RWPE2 (cell line): Measurements from ENCODE around the gene FBXO44.

Source experiments
- ATAC-seq: fragments of 200-7000 bp; cut with Tn5 transposase; 3 replicates; pipeline ENCODE4 v1.9.1; 2021; ENCODE audit warnings: low read depth
- DNase-seq: peaks from one replicate; pipeline ENCODE4 v3.0.0-alpha.2; 2020; ENCODE audit warnings: low spot score
- H3K27ac ChIP-seq: fragments of 450-650 bp; 2 replicates; pipeline ENCODE4 v1.5.1; 2017; ENCODE audit warnings: mild to moderate bottlenecking; ENCODE audit not compliant: poor library complexity, severe bottlenecking
- H3K27me3 ChIP-seq: fragments of 250-450 bp; sonication (Bioruptor Pico); 2 replicates; pipeline ENCODE4 v1.5.1; 2021; ENCODE audit warnings: mild to moderate bottlenecking, moderate library complexity; ENCODE audit not compliant: insufficient read depth, poor library complexity, severe bottlenecking
- H3K36me3 ChIP-seq: fragments of 250-450 bp; sonication (Bioruptor Pico); 2 replicates; pipeline ENCODE4 v1.5.1; 2020; ENCODE audit warnings: low read depth, mild to moderate bottlenecking, moderate library complexity
- H3K4me1 ChIP-seq: fragments of 250-450 bp; sonication (Bioruptor Pico); 2 replicates; pipeline ENCODE4 v1.5.1; 2021; ENCODE audit warnings: mild to moderate bottlenecking, moderate library complexity; ENCODE audit not compliant: insufficient read depth, poor library complexity, severe bottlenecking
- H3K4me3 ChIP-seq: fragments of 250-450 bp; sonication (Bioruptor Pico); 2 replicates; pipeline ENCODE4 v1.5.1; 2021; ENCODE audit warnings: mild to moderate bottlenecking, moderate library complexity; ENCODE audit not compliant: severe bottlenecking
- H3K9me3 ChIP-seq: fragments of 250-450 bp; sonication (Bioruptor Pico); 2 replicates; pipeline ENCODE4 v1.5.1; 2021; ENCODE audit warnings: mild to moderate bottlenecking, moderate library complexity; ENCODE audit not compliant: severe bottlenecking
- CTCF ChIP-seq: fragments of 450-650 bp; IDR thresholded peaks from one replicate; pipeline ENCODE4 v1.5.1; 2017; ENCODE audit warnings: mild to moderate bottlenecking, moderate library complexity; ENCODE audit not compliant: poor library complexity, severe bottlenecking

Gene FBXO44

GRCh38 chr1:11638121-11638520, 16.6 kb upstream of the FBXO44 start:
- no peak overlapping the region for H3K4me3 ChIP-seq
- H3K9me3 ChIP-seq: no peaks in the 10 kb centered on the region
- no peak overlapping the region for H3K27ac ChIP-seq
- no peak for ATAC-seq
- no peaks in the 10 kb centered on the region for H3K4me1 ChIP-seq
- no peak for DNase-seq
- H3K27me3 ChIP-seq: no peaks in the 10 kb centered on the region
- TF ChIP-seq CTCF: no peak
- no peaks in the 10 kb centered on the region for H3K36me3 ChIP-seq

GRCh38 chr1:11639372-11639771, 15.3 kb upstream of the FBXO44 start:
- Histone ChIP-seq H3K4me1 (no peaks in the 10 kb centered on the region), H3K36me3 (no peaks in the 10 kb centered on the region), H3K4me3 (no peak overlapping the region), H3K27ac (no peak overlapping the region), H3K9me3 (no peaks in the 10 kb centered on the region), H3K27me3 (no peaks in the 10 kb centered on the region)
- TF ChIP-seq CTCF: no peak
- DNase-seq (no peak), ATAC-seq (no peak)

GRCh38 chr1:11640101-11640500, 14.6 kb upstream of the FBXO44 start:
- no peak for DNase-seq
- Histone ChIP-seq H3K27ac (no peak overlapping the region), H3K36me3 (no peaks in the 10 kb centered on the region), H3K4me1 (no peaks in the 10 kb centered on the region), H3K27me3 (no peaks in the 10 kb centered on the region), H3K9me3 (no peaks in the 10 kb centered on the region), H3K4me3 (no peak overlapping the region)
- TF ChIP-seq CTCF: no peak
- no peak for ATAC-seq

GRCh38 chr1:11640944-11641343, 13.7 kb upstream of the FBXO44 start:
- Histone ChIP-seq H3K4me1 (no peaks in the 10 kb centered on the region), H3K9me3 (no peaks in the 10 kb centered on the region), H3K4me3 (no peak overlapping the region), H3K27ac (no peak overlapping the region), H3K36me3 (no peaks in the 10 kb centered on the region), H3K27me3 (no peaks in the 10 kb centered on the region)
- TF ChIP-seq CTCF: no peak
- no peak for DNase-seq
- no peak for ATAC-seq

- ATAC-seq (no peak), DNase-seq (no peak)
- H3K4me3 ChIP-seq: no peak overlapping the region
- TF ChIP-seq CTCF: no peak
- no peaks in the 10 kb centered on the region for H3K36me3 ChIP-seq
- H3K4me1 ChIP-seq: no peaks in the 10 kb centered on the region
- no peaks in the 10 kb centered on the region for H3K9me3 ChIP-seq
- H3K27me3 ChIP-seq: no peaks in the 10 kb centered on the region
- H3K27ac ChIP-seq: no peak overlapping the region
These were observed 12.8 kb upstream of the FBXO44 start for GRCh38 chr1:11641776-11642305.
